ENCODE measurements around the gene CSNK1D. TPM values are rescaled to one million over a fixed set of nuclear protein-coding genes. Genes with fewer than 3 reads are reported as not detected.

The CSNK1D gene
- total RNA-seq, 1 experiment from 2014 or later = 111 TPM

DNA sequence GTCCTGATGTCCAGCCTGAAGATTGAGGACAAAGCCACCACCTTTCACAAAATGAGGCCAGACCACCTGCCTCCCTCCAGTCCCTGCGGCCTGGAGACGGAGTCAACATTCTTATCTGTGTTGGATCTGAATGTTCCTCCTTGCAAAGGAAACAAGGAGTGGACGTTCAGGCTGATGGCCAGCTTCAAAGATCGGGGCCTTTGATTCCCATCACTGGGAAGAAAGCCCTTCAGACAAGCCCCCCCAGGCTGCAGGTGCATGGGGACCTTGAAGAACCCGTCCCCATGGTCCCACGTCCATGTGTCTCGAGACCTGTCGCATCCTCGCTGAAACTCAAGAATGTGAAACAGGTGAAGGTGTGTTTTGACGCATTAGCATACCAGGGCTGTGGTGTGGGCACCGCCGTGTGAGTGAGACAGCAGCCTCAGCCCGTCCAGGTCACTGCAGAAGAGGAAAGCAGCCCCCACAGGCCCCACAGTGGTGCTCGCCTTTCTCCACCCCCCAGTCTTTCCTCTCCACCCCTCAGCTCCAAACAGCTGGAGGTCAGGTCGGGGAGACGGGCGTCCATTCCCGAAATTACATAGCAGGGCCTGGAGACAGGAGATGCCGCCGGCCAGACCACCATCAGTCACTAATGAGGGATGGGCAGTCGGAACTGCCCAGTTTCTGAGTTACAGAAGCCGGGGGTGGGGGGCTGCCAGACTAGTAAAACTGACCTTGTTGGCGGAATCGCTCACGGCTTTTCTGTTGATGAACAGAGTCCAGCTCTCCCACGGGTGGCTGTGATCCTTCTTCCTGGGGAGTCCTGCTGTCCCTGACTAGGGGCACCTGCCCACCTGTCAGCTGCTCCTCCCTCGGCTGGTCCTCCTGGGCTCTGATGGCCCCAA lies 877 bp upstream of the CSNK1D start:
- TF ChIP-seq NR1H2 (CRISPR knock-in tag; IDR thresholded peaks at IDR 0.05) (no peak), FOXP1 (CRISPR knock-in tag; IDR thresholded peaks at IDR 0.05; ENCODE audit: borderline replicate concordance) (no peak), NFATC4 (CRISPR knock-in tag; IDR thresholded peaks at IDR 0.05) (no peak), SOX15 (CRISPR knock-in tag; IDR thresholded peaks at IDR 0.05) (no peak), SP1 (CRISPR knock-in tag; conservative IDR thresholded peaks at IDR 0.05) (no peak), ELF4 (CRISPR knock-in tag; IDR thresholded peaks at IDR 0.05; ENCODE audit: low read depth) (no peak), CREB1 (CRISPR knock-in tag; IDR thresholded peaks at IDR 0.05) (no peak), JAZF1 (CRISPR knock-in tag; IDR thresholded peaks at IDR 0.05) (no peak), ESRRA (CRISPR knock-in tag; IDR thresholded peaks at IDR 0.05; ENCODE audit: borderline replicate concordance) (no peak), TP53 (CRISPR knock-in tag; IDR thresholded peaks at IDR 0.05) (no peak)
- TF ChIP-seq, protein P1, sequence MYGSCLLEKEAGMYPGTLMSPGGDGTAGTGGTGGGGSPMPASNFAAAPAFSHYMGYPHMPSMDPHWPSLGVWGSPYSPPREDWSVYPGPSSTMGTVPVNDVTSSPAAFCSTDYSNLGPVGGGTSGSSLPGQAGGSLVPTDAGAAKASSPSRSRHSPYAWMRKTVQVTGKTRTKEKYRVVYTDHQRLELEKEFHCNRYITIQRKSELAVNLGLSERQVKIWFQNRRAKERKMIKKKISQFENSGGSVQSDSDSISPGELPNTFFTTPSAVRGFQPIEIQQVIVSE (CRISPR knock-in tag; IDR thresholded peaks at IDR 0.05; ENCODE audit: borderline replicate concordance) = no peak
- TF ChIP-seq, protein P2, sequence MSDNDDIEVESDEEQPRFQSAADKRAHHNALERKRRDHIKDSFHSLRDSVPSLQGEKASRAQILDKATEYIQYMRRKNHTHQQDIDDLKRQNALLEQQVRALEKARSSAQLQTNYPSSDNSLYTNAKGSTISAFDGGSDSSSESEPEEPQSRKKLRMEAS (CRISPR knock-in tag; IDR thresholded peaks at IDR 0.05) = no peak
- TF ChIP-seq, protein P3, sequence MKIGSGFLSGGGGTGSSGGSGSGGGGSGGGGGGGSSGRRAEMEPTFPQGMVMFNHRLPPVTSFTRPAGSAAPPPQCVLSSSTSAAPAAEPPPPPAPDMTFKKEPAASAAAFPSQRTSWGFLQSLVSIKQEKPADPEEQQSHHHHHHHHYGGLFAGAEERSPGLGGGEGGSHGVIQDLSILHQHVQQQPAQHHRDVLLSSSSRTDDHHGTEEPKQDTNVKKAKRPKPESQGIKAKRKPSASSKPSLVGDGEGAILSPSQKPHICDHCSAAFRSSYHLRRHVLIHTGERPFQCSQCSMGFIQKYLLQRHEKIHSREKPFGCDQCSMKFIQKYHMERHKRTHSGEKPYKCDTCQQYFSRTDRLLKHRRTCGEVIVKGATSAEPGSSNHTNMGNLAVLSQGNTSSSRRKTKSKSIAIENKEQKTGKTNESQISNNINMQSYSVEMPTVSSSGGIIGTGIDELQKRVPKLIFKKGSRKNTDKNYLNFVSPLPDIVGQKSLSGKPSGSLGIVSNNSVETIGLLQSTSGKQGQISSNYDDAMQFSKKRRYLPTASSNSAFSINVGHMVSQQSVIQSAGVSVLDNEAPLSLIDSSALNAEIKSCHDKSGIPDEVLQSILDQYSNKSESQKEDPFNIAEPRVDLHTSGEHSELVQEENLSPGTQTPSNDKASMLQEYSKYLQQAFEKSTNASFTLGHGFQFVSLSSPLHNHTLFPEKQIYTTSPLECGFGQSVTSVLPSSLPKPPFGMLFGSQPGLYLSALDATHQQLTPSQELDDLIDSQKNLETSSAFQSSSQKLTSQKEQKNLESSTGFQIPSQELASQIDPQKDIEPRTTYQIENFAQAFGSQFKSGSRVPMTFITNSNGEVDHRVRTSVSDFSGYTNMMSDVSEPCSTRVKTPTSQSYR (CRISPR knock-in tag; IDR thresholded peaks at IDR 0.05) = no peak
- TF ChIP-seq, protein P4, sequence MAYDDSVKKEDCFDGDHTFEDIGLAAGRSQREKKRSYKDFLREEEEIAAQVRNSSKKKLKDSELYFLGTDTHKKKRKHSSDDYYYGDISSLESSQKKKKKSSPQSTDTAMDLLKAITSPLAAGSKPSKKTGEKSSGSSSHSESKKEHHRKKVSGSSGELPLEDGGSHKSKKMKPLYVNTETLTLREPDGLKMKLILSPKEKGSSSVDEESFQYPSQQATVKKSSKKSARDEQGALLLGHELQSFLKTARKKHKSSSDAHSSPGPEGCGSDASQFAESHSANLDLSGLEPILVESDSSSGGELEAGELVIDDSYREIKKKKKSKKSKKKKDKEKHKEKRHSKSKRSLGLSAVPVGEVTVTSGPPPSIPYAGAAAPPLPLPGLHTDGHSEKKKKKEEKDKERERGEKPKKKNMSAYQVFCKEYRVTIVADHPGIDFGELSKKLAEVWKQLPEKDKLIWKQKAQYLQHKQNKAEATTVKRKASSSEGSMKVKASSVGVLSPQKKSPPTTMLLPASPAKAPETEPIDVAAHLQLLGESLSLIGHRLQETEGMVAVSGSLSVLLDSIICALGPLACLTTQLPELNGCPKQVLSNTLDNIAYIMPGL (CRISPR knock-in tag; IDR thresholded peaks at IDR 0.05) = no peak
- TF ChIP-seq, protein P5, sequence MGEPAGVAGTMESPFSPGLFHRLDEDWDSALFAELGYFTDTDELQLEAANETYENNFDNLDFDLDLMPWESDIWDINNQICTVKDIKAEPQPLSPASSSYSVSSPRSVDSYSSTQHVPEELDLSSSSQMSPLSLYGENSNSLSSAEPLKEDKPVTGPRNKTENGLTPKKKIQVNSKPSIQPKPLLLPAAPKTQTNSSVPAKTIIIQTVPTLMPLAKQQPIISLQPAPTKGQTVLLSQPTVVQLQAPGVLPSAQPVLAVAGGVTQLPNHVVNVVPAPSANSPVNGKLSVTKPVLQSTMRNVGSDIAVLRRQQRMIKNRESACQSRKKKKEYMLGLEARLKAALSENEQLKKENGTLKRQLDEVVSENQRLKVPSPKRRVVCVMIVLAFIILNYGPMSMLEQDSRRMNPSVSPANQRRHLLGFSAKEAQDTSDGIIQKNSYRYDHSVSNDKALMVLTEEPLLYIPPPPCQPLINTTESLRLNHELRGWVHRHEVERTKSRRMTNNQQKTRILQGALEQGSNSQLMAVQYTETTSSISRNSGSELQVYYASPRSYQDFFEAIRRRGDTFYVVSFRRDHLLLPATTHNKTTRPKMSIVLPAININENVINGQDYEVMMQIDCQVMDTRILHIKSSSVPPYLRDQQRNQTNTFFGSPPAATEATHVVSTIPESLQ (CRISPR knock-in tag; IDR thresholded peaks at IDR 0.05) = no peak
- Mint-ChIP-seq H3K9me3 (no peaks in the 10 kb centered on the region), H3K27ac (no peak overlapping the region), H3K4me3 (peak overlapping the region; percentile 84), H3K27me3 (ENCODE audit: low read depth) (peaks cover 3% of the 10 kb centered on the region; the same call in 1 of the 2 replicates), H3K36me3 (peaks cover 24% of the 10 kb centered on the region), H3K4me1 (peaks cover 55% of the 10 kb centered on the region)
- POLR2A ChIA-PET = interaction anchor here (1.5 kb wide), 1 partner anchor 18 kb away, joined by 5 read pairs; no protein-coding TSS in a partner anchor
- DNase-seq (ENCODE audit: low spot score) (no peak), ATAC-seq (no peak)
- CTCF ChIA-PET = interaction anchor here (1.1 to 2.2 kb wide), 2 partner anchors 38 to 340 kb away, joined by 3 to 9 read pairs; no protein-coding TSS in a partner anchor
